ENCODE results near the gene DGUOK.

The DGUOK gene

DNA sequence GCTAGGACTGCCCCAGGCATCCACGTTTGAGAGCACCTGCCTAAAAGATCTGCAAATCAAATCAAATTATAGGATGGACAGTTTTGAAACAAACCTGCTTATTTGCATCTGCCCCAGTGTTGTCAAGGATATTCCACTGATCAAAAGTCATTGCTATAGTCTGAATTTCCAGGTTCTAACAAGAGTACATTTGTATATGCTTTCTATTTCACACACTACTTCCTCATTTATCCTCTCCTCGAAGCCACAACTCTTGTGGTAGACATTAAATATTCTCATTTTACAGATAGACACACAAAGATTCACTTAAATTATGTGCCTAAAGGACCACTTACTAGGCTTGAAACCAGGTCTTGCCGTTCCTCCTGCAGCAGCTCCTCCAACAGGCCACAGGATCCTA is 46.2 kb downstream of the DGUOK start:
- no peak overlapping the region for H3K4me2 ChIP-seq (ENCODE audit: low read length)
- H3K27ac ChIP-seq (ENCODE audit: low read depth, low read length, poor library complexity, severe bottlenecking): no peak overlapping the region
- H3K9me2 ChIP-seq (ENCODE audit: low read depth, low read length): no peaks in the 10 kb centered on the region
- no peaks in the 10 kb centered on the region for H4K20me1 ChIP-seq (ENCODE audit: insufficient read depth, low read length)
- H3K9me3 ChIP-seq (ENCODE audit: low read length): no peaks in the 10 kb centered on the region
- no peak overlapping the region for H3K9ac ChIP-seq (ENCODE audit: low read length)
- H3K27me3 ChIP-seq (ENCODE audit: insufficient read depth, low read length): no peaks in the 10 kb centered on the region
- H3K4me1 ChIP-seq (ENCODE audit: insufficient read depth, low read length, severe bottlenecking): peaks cover 31% of the 10 kb centered on the region
- H3K36me3 ChIP-seq (ENCODE audit: insufficient read depth, low read length): no peaks in the 10 kb centered on the region
- no peak overlapping the region for H3K4me3 ChIP-seq (ENCODE audit: low read depth, low read length, poor library complexity, severe bottlenecking)
- H3F3A ChIP-seq (ENCODE audit: insufficient read depth, low read length): no peaks in the 10 kb centered on the region
- TF ChIP-seq, protein P1, sequence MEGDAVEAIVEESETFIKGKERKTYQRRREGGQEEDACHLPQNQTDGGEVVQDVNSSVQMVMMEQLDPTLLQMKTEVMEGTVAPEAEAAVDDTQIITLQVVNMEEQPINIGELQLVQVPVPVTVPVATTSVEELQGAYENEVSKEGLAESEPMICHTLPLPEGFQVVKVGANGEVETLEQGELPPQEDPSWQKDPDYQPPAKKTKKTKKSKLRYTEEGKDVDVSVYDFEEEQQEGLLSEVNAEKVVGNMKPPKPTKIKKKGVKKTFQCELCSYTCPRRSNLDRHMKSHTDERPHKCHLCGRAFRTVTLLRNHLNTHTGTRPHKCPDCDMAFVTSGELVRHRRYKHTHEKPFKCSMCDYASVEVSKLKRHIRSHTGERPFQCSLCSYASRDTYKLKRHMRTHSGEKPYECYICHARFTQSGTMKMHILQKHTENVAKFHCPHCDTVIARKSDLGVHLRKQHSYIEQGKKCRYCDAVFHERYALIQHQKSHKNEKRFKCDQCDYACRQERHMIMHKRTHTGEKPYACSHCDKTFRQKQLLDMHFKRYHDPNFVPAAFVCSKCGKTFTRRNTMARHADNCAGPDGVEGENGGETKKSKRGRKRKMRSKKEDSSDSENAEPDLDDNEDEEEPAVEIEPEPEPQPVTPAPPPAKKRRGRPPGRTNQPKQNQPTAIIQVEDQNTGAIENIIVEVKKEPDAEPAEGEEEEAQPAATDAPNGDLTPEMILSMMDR (IDR thresholded peaks at IDR 0.05; ENCODE audit: low read length): no peak
- no peak for TF ChIP-seq EZH2 (IDR thresholded peaks at IDR 0.05; ENCODE audit: borderline replicate concordance, low read length)
- no peak overlapping the region for H2AFZ ChIP-seq (ENCODE audit: low read length)
- no peaks in the 10 kb centered on the region for H3K79me2 ChIP-seq (ENCODE audit: insufficient read depth, low read length)

- H3K4me2 ChIP-seq (ENCODE audit: low read length): no peak overlapping the region
Observed at GRCh38 chr2:73975731-73976130, 49.1 kb downstream of the DGUOK start.

GRCh38 chr2:73976803-73977202 is 50.1 kb downstream of the DGUOK start:
- Histone ChIP-seq H2AFZ (ENCODE audit: low read length) (no peak overlapping the region), H3K27me3 (ENCODE audit: insufficient read depth, low read length) (no peaks in the 10 kb centered on the region; the same call in 1 of the 2 replicates), H3K27ac (ENCODE audit: low read depth, low read length, poor library complexity, severe bottlenecking) (no peak overlapping the region), H3K4me1 (ENCODE audit: insufficient read depth, low read length, severe bottlenecking) (peaks cover 20% of the 10 kb centered on the region), H4K20me1 (ENCODE audit: insufficient read depth, low read length) (no peaks in the 10 kb centered on the region), H3K36me3 (ENCODE audit: insufficient read depth, low read length) (no peaks in the 10 kb centered on the region), H3K9me2 (ENCODE audit: low read depth, low read length) (no peaks in the 10 kb centered on the region), H3K9ac (ENCODE audit: low read length) (no peak overlapping the region), H3K4me3 (ENCODE audit: low read depth, low read length, poor library complexity, severe bottlenecking) (no peak overlapping the region), H3F3A (ENCODE audit: insufficient read depth, low read length) (no peaks in the 10 kb centered on the region), H3K79me2 (ENCODE audit: insufficient read depth, low read length) (no peaks in the 10 kb centered on the region), H3K9me3 (ENCODE audit: low read length) (no peaks in the 10 kb centered on the region), H3K4me2 (ENCODE audit: low read length) (no peak overlapping the region)
- TF ChIP-seq EZH2 (IDR thresholded peaks at IDR 0.05; ENCODE audit: borderline replicate concordance, low read length): no peak
- TF ChIP-seq, protein P1 (IDR thresholded peaks at IDR 0.05; ENCODE audit: low read length): no peak

More at GRCh38 chr2:73975731-73976130, 49.1 kb downstream of the DGUOK start:
- Histone ChIP-seq H4K20me1 (ENCODE audit: insufficient read depth, low read length) (no peaks in the 10 kb centered on the region), H3K9me2 (ENCODE audit: low read depth, low read length) (no peaks in the 10 kb centered on the region), H3K27me3 (ENCODE audit: insufficient read depth, low read length) (no peaks in the 10 kb centered on the region; the same call in 1 of the 2 replicates), H3K79me2 (ENCODE audit: insufficient read depth, low read length) (no peaks in the 10 kb centered on the region), H3K9ac (ENCODE audit: low read length) (no peak overlapping the region), H2AFZ (ENCODE audit: low read length) (no peak overlapping the region), H3K4me1 (ENCODE audit: insufficient read depth, low read length, severe bottlenecking) (peaks cover 21% of the 10 kb centered on the region), H3F3A (ENCODE audit: insufficient read depth, low read length) (no peaks in the 10 kb centered on the region), H3K27ac (ENCODE audit: low read depth, low read length, poor library complexity, severe bottlenecking) (no peak overlapping the region), H3K4me3 (ENCODE audit: low read depth, low read length, poor library complexity, severe bottlenecking) (no peak overlapping the region), H3K9me3 (ENCODE audit: low read length) (no peaks in the 10 kb centered on the region), H3K36me3 (ENCODE audit: insufficient read depth, low read length) (no peaks in the 10 kb centered on the region)
- TF ChIP-seq, protein P1 (IDR thresholded peaks at IDR 0.05; ENCODE audit: low read length): no peak
- no peak for TF ChIP-seq EZH2 (IDR thresholded peaks at IDR 0.05; ENCODE audit: borderline replicate concordance, low read length)

All from OCI-LY1 (cell line).